ENCODE data around the gene GJC3.
A peak's percentile ranks its signal among the peaks of the same experiment; 100 is the strongest.
"Not testable (repeated sequence)": the region's sequence is repeated elsewhere in the genome, so short reads cannot be mapped to it uniquely, and the experiment has no call there.

The GJC3 gene

DNA sequence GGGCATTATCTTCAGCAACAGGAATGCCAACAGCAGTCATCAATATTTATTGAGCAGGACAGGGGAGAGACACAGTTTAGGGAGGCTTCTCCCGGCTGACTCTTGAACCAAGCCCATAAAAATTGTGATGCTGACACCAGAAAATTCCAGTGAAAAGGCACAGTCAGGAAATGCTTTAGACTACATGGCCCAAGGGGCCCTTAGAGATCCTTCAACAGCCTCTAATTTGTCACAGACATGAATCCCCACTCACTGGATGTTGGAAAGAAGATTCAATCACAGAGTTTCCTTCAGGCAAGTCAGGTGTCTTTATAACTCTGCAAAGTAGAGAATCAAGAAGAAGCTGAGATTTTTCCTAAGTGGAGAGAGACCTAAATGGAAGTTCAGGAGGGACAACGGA is 1.2 kb downstream of the GJC3 start:
- no peak for DNase-seq

DNA sequence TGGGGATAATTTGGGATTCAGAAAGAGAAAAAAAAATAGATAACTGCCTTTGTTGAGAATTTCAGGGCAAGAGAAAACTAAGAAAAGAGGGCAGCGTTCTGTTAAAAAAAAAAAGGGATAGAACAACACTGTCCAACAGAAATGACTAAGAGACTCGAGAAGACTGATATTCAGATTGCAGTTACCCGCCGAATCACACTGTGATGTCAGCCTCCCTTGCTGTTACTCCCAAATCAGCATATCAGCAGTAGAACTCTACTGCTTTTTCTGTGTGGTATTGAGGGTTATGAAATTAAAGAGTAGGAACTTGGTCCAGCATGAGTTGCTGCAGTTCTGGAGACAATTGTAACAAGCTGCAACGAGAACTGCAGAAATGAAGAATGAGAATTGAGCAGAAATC is 1.9 kb downstream of the GJC3 start:
- no peak for DNase-seq

DNA sequence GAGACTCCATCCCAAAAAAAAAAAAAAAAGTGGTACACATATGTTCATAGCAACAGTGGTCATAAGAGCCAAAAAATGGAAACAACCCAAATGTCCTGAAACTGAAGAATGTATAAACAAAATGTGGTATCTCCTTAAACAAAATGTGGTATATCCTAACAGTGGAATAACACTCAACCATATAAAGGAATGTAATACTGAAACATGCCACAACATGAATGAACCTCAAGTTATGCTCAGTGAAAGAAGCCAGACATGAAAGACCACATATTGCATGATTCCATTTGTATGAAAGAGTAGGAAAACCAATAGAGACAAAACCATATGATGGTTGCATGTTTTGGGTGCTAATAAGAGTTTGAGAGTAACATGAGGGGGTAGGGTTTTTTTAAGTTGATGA is 3.1 kb downstream of the GJC3 start:
- no peak for DNase-seq

DNA sequence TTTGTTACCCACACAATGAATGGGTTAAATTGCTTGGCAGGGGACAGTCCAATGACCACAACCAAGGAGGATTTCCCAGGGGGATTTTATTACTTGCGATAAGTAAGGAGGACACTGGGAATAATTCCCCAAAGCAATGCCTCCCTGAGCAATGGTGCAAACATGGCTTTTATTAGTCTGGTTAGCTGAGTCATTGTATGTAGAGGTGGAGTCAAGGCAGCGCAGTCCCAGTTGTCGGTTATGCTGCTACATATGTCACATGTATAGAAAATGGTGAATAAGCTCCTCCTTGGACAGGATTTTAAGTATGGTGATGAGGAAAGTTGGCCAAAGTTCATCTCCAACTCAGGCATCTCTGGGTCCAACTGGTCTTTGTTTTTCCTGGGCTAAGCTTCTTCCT is 6.2 kb downstream of the GJC3 start:
- DNase-seq = no peak

DNA sequence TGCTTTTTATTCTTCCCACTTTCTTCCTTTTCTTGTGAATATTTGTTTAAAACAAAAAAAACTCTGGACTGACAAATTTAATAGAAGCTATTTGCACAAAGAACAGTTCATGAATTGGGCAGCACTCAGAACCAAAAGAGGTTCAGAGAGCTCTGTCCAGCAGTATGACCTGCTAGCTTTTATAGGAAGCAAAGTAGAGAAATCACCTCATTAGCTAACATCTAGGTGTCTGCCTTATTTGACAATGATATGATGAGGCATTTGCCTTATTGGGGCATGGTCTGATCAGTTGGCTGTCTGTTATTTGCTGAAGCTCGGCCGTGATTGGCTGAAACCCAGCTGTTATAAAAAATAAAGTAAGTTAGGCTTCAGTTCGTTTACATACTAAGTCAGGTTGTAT is 9.3 kb downstream of the GJC3 start:
- DNase-seq = no peak

DNA sequence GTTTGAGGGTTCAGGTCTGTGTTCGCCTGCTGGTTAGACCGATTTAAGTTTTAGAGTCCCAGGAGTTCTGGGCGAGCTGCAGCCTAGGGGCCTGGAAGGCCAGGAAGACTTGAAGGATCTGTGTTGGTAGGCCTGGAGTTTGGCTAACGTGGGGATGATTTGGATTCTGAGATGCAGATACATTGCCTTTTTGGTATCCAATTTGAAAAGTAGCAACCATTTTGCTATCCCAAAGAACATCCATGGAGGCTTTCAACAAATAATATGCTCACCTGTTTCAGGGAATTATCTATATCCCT is 9.7 kb downstream of the GJC3 start:
- DNase-seq = no peak

DNA sequence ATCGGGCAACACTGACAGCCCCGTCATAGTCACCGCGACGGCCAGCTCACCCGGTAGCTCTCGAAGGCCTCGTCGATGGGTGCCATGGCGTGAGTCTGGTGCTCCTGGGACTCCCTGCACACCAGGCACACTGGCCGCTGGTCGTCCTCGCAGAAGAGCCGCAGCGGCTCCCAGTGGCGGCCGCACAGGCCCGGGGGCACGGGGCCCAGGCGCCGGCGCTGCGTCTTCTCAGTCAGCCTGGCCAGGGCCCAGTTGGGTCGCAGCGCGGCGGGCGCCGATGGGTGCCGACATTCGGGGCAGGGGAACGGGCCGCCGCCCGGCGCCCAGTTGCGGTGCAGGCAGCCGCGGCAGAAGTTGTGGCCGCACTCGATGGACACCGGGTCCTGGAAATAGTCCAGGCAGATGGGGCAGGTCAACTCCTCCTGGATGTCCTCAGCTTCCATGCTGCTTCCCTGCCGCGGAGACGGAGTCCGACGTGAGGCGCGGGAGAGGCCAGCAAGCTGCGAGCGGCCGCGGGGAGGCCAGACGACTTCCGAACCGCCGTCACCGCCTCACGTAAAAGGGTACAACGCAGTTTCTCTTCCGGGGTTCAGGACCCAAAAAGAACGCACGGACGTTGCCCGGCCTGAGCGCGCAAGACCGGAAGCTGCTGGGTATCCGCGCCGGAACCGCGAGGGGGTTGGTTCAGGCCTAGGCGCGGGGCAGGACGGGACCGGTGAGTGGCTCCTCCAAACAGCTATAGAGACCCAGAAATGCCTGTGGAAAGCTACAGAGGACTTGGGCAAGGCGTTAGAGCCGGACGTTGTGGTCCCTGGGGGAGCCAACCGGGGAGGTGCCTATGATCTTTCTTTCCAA is 10.2 kb downstream of the GJC3 start, which contains the start of gene TRIM4:
Gene TRIM4, minus strand, starts transcription at position 572 of the 855 bp plus-strand sequence. Its CDS starts 129 bp downstream, at position 443.
- DNase-seq = peak; percentile 92

DNA sequence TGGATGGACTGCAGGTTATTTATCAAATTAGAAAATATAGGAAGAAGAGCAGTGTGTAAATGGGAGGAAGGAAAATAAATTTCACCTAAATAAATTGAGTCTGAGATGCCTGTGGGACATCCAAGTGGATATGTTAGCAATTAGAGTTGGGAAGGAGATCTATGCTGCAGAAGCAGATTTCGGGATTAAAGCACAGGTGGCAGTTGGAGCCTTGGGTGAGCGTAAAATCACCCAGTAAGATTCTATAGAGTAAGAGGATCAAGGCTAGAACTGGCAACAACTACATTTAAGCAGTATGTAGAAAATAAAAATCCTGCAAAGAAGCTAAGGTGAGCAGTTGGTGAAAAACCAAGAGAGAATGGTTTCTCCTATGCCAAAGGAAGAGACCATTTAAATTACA is 18.4 kb downstream of the GJC3 start:
- DNase-seq = no peak

DNA sequence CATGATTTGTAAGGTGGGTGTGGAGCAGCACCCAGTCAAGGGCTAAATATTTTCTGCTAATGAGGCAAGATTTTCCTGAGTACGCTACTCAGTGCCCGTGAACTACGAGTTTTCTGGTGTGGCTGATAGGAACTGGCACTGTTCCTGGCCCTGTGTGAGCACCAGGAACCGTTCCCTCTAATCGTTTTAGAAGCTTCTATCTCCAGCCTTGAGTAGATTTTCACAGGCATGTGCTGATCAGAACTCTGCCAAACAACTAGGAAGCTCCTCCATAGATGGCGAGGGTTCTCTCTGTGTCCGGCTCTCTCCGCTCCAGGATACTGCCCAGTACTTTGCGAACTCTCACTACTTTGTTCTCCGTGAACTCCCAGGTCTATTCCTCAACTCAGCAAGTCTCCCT is 27.8 kb downstream of the GJC3 start:
- DNase-seq = no peak

DNA sequence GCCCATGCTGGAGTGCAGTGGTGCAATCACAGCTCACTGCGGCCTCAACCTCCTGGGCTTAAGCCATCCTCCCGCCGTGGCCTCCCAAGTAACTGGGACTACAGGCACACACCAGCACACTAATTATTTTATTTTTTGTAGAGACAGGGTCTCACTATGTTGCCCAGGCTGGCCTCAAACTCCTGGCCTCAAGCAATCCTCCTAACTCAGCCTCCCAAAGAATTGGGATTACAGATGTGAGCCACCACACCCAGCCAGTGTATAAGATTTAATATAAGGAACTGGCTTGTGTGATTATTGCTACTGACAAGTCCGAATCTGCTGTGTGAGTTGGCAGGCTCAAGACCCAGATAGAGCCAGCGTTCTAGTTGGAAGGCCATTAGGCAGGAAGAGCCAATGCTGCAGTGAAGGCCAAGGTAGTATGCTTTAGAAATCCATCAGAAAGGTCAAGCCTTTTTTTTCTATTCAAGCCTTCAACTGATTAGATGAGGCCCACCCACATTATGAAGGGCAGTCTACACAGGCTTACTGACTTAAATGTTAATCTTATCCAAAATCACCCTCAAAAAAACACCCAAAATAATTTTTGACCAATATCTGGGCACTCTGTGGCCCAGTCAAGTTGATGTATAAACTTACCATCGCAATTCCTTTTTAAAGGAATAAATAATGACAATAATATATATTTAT is 29.4 kb downstream of the GJC3 start:
- DNase-seq = no peak

DNA sequence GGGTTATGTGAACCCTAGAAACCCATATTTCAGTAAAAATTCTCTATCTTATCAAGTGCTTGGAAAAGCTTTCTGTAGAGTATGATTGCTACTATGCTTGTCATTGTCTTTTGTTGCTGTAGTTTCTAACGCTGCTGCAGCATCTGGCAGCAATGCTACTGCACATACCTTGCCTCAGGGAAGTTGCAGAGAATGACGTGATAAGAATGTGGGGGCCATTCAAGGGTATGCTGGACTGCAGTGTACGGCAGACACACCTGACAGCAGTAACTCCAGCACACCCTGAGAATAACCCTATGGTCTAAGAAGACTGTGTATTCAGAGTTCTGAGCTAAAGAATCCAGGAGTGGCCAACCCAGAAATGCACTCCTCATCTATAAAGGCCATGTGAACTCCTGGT is 30.6 kb downstream of the GJC3 start:
- no peak for DNase-seq

DNA sequence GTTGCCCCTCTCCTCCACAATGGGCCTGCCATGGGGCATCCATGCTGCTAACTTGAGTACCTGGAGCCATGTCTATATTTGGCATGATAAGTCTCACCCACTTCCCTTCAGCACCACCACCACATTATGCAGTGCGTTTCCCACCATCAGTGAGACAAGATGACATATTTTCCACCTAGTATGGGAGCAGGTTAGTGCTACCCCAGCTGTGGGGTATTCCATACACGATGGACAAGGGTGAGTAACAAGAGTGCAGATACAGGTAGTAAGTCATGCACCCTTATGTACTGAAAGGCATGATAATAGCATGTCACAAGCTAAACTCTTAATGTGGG is 31.4 kb downstream of the GJC3 start:
- no peak for DNase-seq

DNA sequence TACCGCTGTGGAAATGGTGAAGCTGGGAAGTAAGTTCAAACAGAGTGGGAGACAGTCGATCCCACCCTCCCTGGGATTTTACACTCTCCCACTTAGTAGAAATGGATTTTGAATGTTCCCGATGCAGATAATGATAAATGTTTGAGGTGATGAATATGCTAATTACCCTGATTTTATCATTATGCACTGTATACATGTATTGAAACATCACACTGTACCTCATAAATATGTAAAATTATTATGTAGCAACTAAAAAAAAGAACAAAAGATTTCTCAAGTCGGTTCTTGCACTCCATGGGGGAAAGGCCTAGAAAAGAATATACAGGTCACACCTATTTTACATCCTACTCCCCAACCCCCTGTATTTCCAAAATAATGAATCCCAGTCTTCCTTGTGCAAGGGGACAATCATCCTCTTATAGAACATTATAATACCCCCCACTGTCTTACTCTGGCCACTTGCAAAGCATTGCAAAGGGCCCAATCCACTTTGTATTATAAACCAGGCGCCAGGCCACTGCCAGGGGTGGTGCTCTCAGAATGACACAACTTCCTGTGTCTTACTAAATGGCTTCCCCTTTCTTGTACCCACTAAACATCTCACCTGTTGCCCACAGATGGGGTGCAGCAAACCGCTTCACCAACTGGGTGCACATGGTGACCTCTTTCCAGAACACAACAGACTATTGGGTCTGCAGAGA is 31.9 kb downstream of the GJC3 start:
- no peak for DNase-seq

DNA sequence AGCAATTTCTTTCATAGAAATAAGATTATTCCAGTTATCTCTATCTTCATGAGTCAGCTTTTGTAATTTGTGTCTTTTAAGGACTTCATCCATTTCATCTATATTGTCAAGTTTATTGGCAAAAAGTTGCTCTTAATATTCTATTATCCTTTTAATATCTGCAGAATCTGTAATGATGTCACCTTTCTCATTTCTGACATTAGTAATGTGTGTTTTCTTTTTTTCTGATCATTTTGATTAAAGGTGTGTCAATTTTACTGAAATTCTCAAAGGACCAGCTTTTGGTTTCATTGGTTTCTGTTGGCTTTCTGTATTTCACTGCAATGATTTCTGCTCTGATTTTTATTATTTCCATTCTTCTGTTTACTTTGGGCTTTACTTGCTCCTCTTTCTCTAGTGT is 34.7 kb downstream of the GJC3 start:
- no peak for DNase-seq

DNA sequence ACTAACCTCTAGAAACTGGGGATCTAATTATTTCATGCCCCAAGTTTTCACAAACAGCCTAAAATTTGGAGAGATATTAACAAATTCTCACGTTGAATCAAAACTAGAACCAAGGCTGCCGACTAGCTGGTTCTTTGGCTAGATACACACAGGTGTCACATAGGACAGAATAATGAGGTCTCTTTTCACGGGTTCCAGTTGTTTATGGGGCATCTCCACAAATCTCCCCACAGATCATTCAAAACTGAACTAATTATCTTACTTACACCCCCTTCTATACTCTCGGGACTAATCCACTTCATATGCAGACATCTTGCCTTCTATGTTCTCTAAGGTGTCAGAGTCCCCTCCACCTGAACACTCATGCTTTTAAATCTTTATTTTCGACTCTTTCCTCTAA is 36.1 kb downstream of the GJC3 start:
- no peak for DNase-seq

DNA sequence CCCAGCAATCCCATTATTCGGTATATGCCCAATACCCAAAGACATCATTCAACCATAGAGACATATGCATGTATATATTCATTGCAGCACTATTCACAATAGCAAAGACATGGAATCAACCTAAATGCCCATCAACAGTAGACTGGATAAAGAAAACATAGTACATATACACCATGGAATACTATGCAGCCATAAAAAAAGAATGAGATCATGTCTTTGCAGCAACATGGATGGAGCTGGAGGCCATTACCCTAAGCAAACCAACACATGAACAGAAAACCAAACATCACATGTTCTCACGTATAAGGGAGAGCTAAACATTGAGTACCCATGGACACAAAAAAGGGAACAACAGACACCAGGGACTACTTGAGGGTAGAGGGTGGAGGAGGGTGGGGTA is 39.1 kb downstream of the GJC3 start:
- DNase-seq = not testable (repeated sequence)

DNA sequence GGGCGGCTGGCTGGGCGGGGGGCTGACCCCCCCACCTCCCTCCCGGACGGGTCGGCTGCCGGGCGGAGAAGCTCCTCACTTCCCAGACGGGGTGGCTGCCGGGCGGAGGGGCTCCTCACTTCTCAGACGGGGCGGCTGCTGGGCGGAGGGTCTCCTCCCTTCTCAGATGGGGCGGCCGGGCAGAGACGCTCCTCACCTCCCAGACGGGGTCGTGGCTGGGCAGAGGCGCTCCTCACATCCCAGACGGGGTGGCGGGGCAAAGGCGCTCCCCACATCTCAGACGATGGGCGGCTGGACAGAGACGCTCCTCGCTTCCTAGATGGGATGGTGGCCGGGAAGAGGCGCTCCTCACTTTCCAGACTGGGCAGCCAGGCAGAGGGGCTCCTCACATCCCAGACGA is 41.1 kb downstream of the GJC3 start:
- DNase-seq = not testable (repeated sequence)

DNA sequence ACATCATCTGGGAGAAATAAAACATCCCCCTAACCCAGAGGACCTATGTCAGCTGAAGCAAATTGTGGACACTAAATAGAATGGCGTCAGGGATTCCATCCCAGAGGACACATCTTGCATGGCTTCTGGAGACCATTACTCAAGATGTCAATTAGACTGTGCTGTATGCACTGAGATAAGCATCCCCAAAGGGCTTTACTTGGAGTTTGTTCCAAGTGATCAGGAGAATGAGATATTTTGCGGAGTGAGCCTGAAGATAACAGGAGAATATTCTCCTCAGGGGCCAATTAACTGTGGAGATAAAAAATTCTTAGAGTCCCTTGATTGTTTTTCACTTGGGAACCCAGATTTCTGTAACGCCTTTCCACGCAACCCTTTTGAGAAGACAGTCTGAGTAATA is 48.0 kb downstream of the GJC3 start:
- DNase-seq = no peak

DNA sequence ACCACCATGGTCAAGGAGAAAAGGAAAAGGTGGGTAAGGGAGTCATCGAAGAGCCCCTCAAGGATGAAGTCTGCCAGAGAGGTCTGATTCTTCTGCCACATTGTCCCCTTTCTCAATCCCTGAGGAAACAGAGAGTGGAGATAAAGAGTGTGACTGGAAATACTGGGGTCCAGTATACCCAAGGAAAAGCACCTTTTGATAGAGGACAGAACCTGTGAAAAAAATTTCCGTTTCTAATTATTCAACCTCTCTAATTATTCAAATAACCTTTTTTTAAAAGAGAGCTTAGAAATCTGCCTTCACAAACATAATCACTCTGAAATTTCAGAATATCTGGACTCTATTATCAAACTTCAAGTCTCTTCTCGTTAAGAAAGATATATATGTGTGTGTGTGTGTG is 52.5 kb downstream of the GJC3 start, which contains the start of gene OR2AE1:
Gene OR2AE1, minus strand, starts transcription at position 101 of the 400 bp plus-strand sequence. Its CDS starts 0 bp downstream, at position 101.
- no peak for DNase-seq

DNA sequence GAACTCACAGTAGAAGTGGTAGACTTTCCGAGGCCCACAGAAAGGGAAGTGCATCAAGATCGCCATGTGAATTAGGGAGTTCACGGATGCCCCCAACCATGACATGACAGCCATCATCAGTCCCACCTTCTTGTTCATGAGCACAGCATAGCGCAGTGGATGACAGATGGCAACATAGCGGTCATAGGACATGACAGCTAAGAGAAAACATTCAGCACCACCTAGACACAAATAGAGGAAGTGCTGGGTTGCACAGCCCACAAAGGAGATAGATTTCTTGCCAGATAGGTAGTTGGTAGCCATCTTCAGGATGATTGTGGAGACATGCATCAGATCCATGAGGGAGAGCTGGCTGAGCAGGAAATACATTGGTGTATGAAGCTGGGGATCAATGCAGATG is 52.9 kb downstream of the GJC3 start:
- DNase-seq = no peak

Data from activated naive CD4-positive, alpha-beta T cell treated with Interleukin-2 at 50 U/mL for 16 hours (primary cell).